SU-DHL-6 (cell line): Measurements from ENCODE around the gene ABHD11.

Experiments
- CTCF ChIP-seq: fragments of 200-600 bp; sonication (generic); IDR thresholded peaks from one replicate; pipeline ENCODE4 v1.5.1; 2017; ENCODE audit warnings: antibody characterized with exemption, mild to moderate bottlenecking, low read length, moderate library complexity; ENCODE audit not compliant: insufficient read depth, poor library complexity, severe bottlenecking
- EZH2phosphoT487 ChIP-seq: fragments of 200-600 bp; sonication (generic), shearing (Covaris generic); conservative IDR thresholded peaks from 2 replicates; pipeline ENCODE4 v1.6.1; 2018; ENCODE audit warnings: mild to moderate bottlenecking, antibody characterized with exemption, low read length, moderate library complexity, mixed read lengths

- TF ChIP-seq CTCF (no peak), EZH2phosphoT487 (no peak)
Observed at GRCh38 chr7:73690646-73691045, 48.0 kb downstream of the ABHD11 start.
